Loucy (cell line): Measurements from ENCODE around the gene CCDC81.

ENCODE experiments used
- CTCF ChIP-seq: fragments of 200-600 bp; sonication (generic); conservative IDR thresholded peaks from 2 replicates; pipeline ENCODE4 v1.5.1; 2014; ENCODE audit warnings: mild to moderate bottlenecking, antibody characterized with exemption, low read length
- EZH2phosphoT487 ChIP-seq: fragments of 200-600 bp; IDR thresholded peaks from 2 replicates; pipeline ENCODE4 v1.6.1; 2018; ENCODE audit warnings: antibody characterized with exemption, mild to moderate bottlenecking, moderate library complexity, borderline replicate concordance

DNA sequence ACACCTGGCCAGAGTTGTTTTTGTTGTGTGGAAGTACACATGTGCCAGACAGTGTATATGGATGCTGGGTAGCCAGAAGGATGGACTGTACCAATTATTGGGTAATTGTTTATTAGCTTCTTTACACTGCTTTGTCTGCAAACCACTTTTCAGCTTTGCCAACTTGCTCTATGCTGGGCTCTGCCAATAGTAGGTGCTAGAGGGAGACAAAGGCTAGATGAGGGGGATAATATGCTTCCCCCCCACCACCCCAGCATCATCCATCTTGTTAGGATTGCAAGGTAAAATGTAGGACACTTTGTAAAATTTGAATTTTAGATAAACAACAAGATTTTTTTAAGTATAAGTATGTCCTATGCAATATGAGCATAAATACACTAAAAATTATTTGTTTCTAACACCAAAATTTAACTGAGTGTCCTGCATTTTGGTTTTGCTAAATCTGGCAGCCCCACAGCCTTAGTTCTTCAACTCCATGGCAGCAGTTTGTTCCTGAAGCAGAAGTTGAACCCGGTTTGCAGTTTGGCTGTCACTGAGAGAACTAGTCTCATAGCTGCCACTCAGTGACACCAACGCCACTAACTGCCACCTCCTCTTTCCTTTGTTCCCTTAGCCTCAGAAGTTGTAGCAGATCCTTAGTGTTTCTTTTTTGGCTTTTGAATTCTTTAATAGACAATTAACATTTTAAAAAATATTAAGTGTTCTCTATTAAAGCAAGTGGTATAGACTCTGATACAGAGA is 78.8 kb downstream of the CCDC81 start:
- TF ChIP-seq EZH2phosphoT487 = no peak
- TF ChIP-seq CTCF = peak; percentile 63
